Activated CD4-positive, alpha-beta memory T cell treated with anti-CD3 and anti-CD28 coated beads for 36 hours (primary cell): ENCODE data around the gene CEL. TPM values are rescaled to one million over a fixed set of nuclear protein-coding genes. Genes with fewer than 3 reads are reported as not detected.
"Not testable (repeated sequence)": the region's sequence is repeated elsewhere in the genome, so short reads cannot be mapped to it uniquely, and the experiment has no call there.

ENCODE experiments used
- CTCF ChIA-PET: fragments of 350-600 bp; sonication (Branson Sonifier 250); formaldehyde crosslinking; loops from one replicate; lab custom pipeline; 2021; ENCODE audit warnings: antibody characterized with exemption, inconsistent platforms; lab: Charles Lee
- POLR2A ChIA-PET: fragments of 350-600 bp; sonication (Branson Sonifier 250); formaldehyde crosslinking; loops from one replicate; lab custom pipeline; 2021; ENCODE audit warnings: antibody characterized with exemption; lab: Charles Lee
- DNase-seq: peaks from one replicate; pipeline ENCODE4 v3.0.0-alpha.2; 2020
- H3K27ac Mint-ChIP-seq: one replicate; pipeline ENCODE4 v1.8.0; 2021; ENCODE audit warnings: mixed read lengths
- H3K27me3 Mint-ChIP-seq: one replicate; pipeline ENCODE4 v1.8.0; 2021; ENCODE audit warnings: mixed read lengths
- H3K36me3 Mint-ChIP-seq: one replicate; pipeline ENCODE4 v1.8.0; 2021; ENCODE audit warnings: mixed read lengths
- H3K4me1 Mint-ChIP-seq: one replicate; pipeline ENCODE4 v1.8.0; 2021; ENCODE audit warnings: low read depth, mixed read lengths
- H3K4me3 Mint-ChIP-seq: one replicate; pipeline ENCODE4 v1.8.0; 2021; ENCODE audit warnings: mild to moderate bottlenecking, mixed read lengths
- H3K9me3 Mint-ChIP-seq: one replicate; pipeline ENCODE4 v1.8.0; 2021; ENCODE audit warnings: mixed read lengths
- intact Hi-C: fragments of 100-400 bp; cut with micrococcal nuclease; formaldehyde crosslinking; loops from one replicate; pipeline ENCODE4 v1.15.1; 2023
- total RNA-seq, 2 experiments: library from RNA; stranded (reverse); gene quantifications; one replicate each; pipeline ENCODE4 v1.2.3, GENCODE V29; 2021

The CEL gene
- total RNA-seq, result 1 to 10 TPM in 1 of 2 experiments, under 1 TPM in 1; 0.88 to 1.0 TPM

DNA sequence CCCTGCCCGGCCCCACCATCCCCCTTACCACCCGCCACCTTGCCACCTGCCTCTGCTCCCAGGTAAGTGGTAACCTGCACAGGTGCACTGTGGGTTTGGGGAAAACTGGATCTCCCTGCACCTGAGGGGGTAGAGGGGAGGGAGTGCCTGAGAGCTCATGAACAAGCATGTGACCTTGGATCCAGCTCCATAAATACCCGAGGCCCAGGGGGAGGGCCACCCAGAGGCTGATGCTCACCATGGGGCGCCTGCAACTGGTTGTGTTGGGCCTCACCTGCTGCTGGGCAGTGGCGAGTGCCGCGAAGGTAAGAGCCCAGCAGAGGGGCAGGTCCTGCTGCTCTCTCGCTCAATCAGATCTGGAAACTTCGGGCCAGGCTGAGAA, at the start of gene CEL:
Gene CEL, plus strand, starts transcription at position 218 of the 382 bp plus-strand sequence. Its CDS starts 22 bp downstream, at position 240.
- H3K36me3 Mint-ChIP-seq, POLR2A ChIA-PET, H3K27me3 Mint-ChIP-seq, H3K27ac Mint-ChIP-seq, CTCF ChIA-PET, DNase-seq, H3K9me3 Mint-ChIP-seq, intact Hi-C loops, H3K4me3 Mint-ChIP-seq: not testable (repeated sequence)
- peaks cover 25% of the 10 kb centered on the region for H3K4me1 Mint-ChIP-seq

DNA sequence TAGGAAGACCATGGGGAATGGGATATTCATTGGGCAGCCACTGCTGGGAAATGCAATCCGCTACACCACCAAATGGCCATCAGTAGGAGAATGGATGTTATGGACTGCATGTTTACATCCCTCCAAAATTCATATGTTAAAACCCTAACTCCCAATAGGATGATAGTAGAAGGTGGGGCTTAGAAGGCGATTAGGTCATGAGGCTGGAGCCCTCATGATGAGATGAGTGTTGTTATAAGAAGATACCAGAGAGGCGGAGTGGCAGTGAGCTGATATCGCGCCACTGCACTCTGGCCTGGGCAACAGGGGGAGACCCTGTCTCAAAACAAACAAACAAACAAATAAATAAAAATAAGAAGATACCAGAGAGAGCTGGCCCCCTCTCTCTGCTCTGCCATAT, 47.1 kb upstream of the CEL start:
- Mint-ChIP-seq H3K27me3 (peaks cover 8% of the 10 kb centered on the region), H3K4me3 (no peak overlapping the region), H3K9me3 (peaks cover 4% of the 10 kb centered on the region), H3K36me3 (no peaks in the 10 kb centered on the region), H3K4me1 (no peaks in the 10 kb centered on the region), H3K27ac (no peak overlapping the region)
- intact Hi-C loops, result no loop called here
- CTCF ChIA-PET, result interaction anchor here (1.0 to 2.4 kb wide), 2 partner anchors 8 to 10 kb away, joined by 3 to 22 read pairs; no protein-coding TSS in a partner anchor
- POLR2A ChIA-PET, result interaction anchor here (1.5 kb wide), 1 partner anchor 8 kb away, joined by 5 read pairs; no protein-coding TSS in a partner anchor
- DNase-seq, result no peak

GRCh38 chr9:133023117-133023890, 38.5 kb upstream of the CEL start:
- ChIA-PET POLR2A (interaction anchor here (1.7 kb wide), 1 partner anchor 9 kb away, joined by 5 read pairs; no protein-coding TSS in a partner anchor), CTCF (interaction anchor here (1.1 to 3.2 kb wide), 15 partner anchors 9 to 463 kb away, joined by 3 to 57 read pairs (median 6); partner anchors contain the start of gene GTF3C5)
- DNase-seq, result peak; percentile 71
- H3K4me1 Mint-ChIP-seq, result peaks cover 12% of the 10 kb centered on the region
- H3K27ac Mint-ChIP-seq, result no peak overlapping the region
- H3K36me3 Mint-ChIP-seq, result no peaks in the 10 kb centered on the region
- H3K27me3 Mint-ChIP-seq, result no peaks in the 10 kb centered on the region
- H3K4me3 Mint-ChIP-seq, result peak overlapping the region; percentile 8
- H3K9me3 Mint-ChIP-seq, result no peaks in the 10 kb centered on the region
- intact Hi-C loops, result loop anchor here (10.0 kb wide), 1 partner anchor 461 kb away; no protein-coding TSS in a partner anchor

- Mint-ChIP-seq H3K27ac (no peak overlapping the region), H3K36me3 (peaks cover 2% of the 10 kb centered on the region), H3K9me3 (no peaks in the 10 kb centered on the region), H3K27me3 (no peaks in the 10 kb centered on the region), H3K4me3 (no peak overlapping the region), H3K4me1 (peaks cover 18% of the 10 kb centered on the region)
- intact Hi-C loops, result loop anchor here (10.0 kb wide), 1 partner anchor 458 kb away; no protein-coding TSS in a partner anchor
- ChIA-PET CTCF (interaction anchor here (1.4 kb wide), 1 partner anchor 122 kb away, joined by 6 read pairs; no protein-coding TSS in a partner anchor), POLR2A (no interaction called here)
- no peak for DNase-seq
Measured at GRCh38 chr9:133026426-133026825, 35.4 kb upstream of the CEL start.

- ChIA-PET CTCF (interaction anchor here (1.1 to 1.9 kb wide), 2 partner anchors 87 to 117 kb away, joined by 3 to 4 read pairs; no protein-coding TSS in a partner anchor), POLR2A (no interaction called here)
- peaks cover 24% of the 10 kb centered on the region for H3K4me1 Mint-ChIP-seq
- peaks cover 6% of the 10 kb centered on the region for H3K36me3 Mint-ChIP-seq
- H3K9me3 Mint-ChIP-seq, result no peaks in the 10 kb centered on the region
- DNase-seq, result no peak
- no peak overlapping the region for H3K27ac Mint-ChIP-seq
- no peaks in the 10 kb centered on the region for H3K27me3 Mint-ChIP-seq
- intact Hi-C loops, result loop anchor here (10.0 kb wide), 1 partner anchor 458 kb away; no protein-coding TSS in a partner anchor
- H3K4me3 Mint-ChIP-seq, result no peak overlapping the region
Measured at GRCh38 chr9:133027134-133027533, 34.6 kb upstream of the CEL start.

GRCh38 chr9:133028221-133028620, 33.6 kb upstream of the CEL start:
- H3K27me3 Mint-ChIP-seq, result no peaks in the 10 kb centered on the region
- ChIA-PET CTCF (interaction anchor here (1.0 to 1.9 kb wide), 3 partner anchors 86 to 158 kb away, joined by 3 to 4 read pairs (median 3); no protein-coding TSS in a partner anchor), POLR2A (no interaction called here)
- intact Hi-C loops, result loop anchor here (10.0 kb wide), 1 partner anchor 457 kb away; no protein-coding TSS in a partner anchor
- peaks cover 28% of the 10 kb centered on the region for H3K4me1 Mint-ChIP-seq
- peak overlapping the region; percentile 99 for H3K4me3 Mint-ChIP-seq
- no peak overlapping the region for H3K27ac Mint-ChIP-seq
- no peaks in the 10 kb centered on the region for H3K9me3 Mint-ChIP-seq
- no peak for DNase-seq
- peaks cover 6% of the 10 kb centered on the region for H3K36me3 Mint-ChIP-seq

DNA sequence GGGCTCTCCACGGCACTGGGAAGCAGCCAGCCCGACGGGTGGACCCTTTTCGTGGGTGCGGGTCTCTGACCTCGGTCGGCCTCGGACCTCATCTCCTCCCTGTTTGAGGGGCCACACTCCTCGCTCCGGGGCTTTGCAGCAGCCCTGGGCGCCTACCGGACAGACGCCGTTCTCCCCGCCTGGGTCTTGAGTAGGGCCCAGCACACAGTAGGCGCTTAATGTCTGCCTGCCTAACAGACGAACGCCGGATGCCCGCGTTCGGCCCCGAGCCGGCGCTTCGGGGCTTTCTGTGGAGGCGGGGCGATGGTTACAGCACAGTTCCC, 31.8 kb upstream of the CEL start:
- peak overlapping the region; percentile 99 for H3K4me3 Mint-ChIP-seq
- H3K27me3 Mint-ChIP-seq, result no peaks in the 10 kb centered on the region
- ChIA-PET POLR2A (interaction anchor here (0.7 to 1.5 kb wide), 9 partner anchors 8 to 388 kb away, joined by 3 to 7 read pairs (median 4); no protein-coding TSS in a partner anchor), CTCF (interaction anchor here (4.5 to 5.7 kb wide), 3 partner anchors 8 to 119 kb away, joined by 38 to 57 read pairs (median 42); no protein-coding TSS in a partner anchor)
- H3K4me1 Mint-ChIP-seq, result peaks cover 42% of the 10 kb centered on the region
- peaks cover 6% of the 10 kb centered on the region for H3K36me3 Mint-ChIP-seq
- H3K27ac Mint-ChIP-seq, result peak overlapping the region; percentile 90
- no peak for DNase-seq
- H3K9me3 Mint-ChIP-seq, result no peaks in the 10 kb centered on the region
- intact Hi-C loops, result loop anchor here (1.0 to 10.0 kb wide), 6 partner anchors 8 to 1135 kb away; partner anchors contain the start of genes RNU6ATAC and TSC1

DNA sequence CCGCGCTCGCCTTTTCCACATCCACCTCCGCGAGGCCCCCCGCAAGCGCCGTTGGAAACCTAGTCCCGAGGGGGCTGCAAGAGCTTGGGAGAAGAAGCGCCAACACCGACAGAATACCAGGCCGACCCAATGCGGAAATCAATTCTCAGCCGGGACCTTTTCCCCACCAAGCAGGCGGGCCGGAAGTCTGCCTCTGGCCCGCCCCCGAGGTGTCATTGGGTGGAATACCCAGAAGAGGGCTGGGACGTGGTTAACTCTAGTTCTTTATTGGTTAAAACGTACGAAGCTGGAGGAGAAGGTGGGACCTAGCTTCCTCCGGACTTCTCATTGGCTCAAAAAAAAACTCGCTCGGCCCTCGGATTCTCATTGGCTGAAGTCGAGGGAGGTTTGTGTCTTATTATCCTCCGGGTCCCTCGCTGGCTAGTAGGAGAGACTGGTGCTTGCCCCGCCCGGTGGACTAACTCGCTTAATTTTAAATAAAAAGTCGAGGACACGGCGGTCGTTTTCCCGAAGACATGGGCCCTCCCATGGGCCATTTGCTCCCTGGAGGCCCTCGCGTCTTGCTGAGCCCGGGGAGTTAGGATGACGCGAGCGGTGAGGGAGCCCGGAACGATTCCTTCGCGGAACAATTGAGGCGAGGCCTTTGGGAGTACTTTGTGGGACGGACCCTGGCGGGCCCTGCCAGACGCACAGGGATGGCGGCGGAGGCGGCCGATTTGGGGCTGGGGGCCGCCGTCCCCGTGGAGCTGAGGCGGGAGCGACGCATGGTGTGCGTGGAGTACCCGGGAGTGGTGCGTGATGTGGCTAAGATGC, 31.3 kb upstream of the CEL start, which contains the start of gene GTF3C5:
Gene GTF3C5, plus strand, starts transcription at position 681 of the 813 bp plus-strand sequence. Its CDS starts 15 bp downstream, at position 696.
- H3K27me3 Mint-ChIP-seq, result no peaks in the 10 kb centered on the region
- intact Hi-C loops, result loop anchor here (1.0 to 2.0 kb wide), 5 partner anchors 8 to 1134 kb away; partner anchors contain the start of genes RNU6ATAC and TSC1
- CTCF ChIA-PET, result interaction anchor here (0.9 to 5.7 kb wide), 7 partner anchors 8 to 150 kb away, joined by 3 to 57 read pairs (median 5); no protein-coding TSS in a partner anchor
- DNase-seq, result peak; percentile 95
- peak within 1 kb of the TSS; percentile 90 for H3K27ac Mint-ChIP-seq
- POLR2A ChIA-PET, result interaction anchor here (0.7 to 1.6 kb wide), 13 partner anchors 8 to 388 kb away, joined by 3 to 7 read pairs (median 4); partner anchors contain the start of gene DDX31
- H3K36me3 Mint-ChIP-seq, result peaks cover 6% of the 10 kb centered on the region
- H3K4me3 Mint-ChIP-seq, result peak within 1 kb of the TSS; percentile 99
- no peaks in the 10 kb centered on the region for H3K9me3 Mint-ChIP-seq
- peaks cover 42% of the 10 kb centered on the region for H3K4me1 Mint-ChIP-seq

GRCh38 chr9:133031130-133031422, 30.7 kb upstream of the CEL start:
- ChIA-PET CTCF (interaction anchor here (0.9 to 5.7 kb wide), 7 partner anchors 9 to 150 kb away, joined by 3 to 57 read pairs (median 5); no protein-coding TSS in a partner anchor), POLR2A (interaction anchor here (1.1 to 1.6 kb wide), 10 partner anchors 9 to 387 kb away, joined by 3 to 7 read pairs (median 4); partner anchors contain the start of gene DDX31)
- intact Hi-C loops, result loop anchor here (2.0 kb wide), 2 partner anchors 86 to 1134 kb away; partner anchors contain the start of genes RNU6ATAC and TSC1
- H3K4me1 Mint-ChIP-seq, result peaks cover 42% of the 10 kb centered on the region
- peaks cover 6% of the 10 kb centered on the region for H3K36me3 Mint-ChIP-seq
- peak overlapping the region; percentile 90 for H3K27ac Mint-ChIP-seq
- no peaks in the 10 kb centered on the region for H3K9me3 Mint-ChIP-seq
- peak overlapping the region; percentile 99 for H3K4me3 Mint-ChIP-seq
- H3K27me3 Mint-ChIP-seq, result no peaks in the 10 kb centered on the region
- no peak for DNase-seq

DNA sequence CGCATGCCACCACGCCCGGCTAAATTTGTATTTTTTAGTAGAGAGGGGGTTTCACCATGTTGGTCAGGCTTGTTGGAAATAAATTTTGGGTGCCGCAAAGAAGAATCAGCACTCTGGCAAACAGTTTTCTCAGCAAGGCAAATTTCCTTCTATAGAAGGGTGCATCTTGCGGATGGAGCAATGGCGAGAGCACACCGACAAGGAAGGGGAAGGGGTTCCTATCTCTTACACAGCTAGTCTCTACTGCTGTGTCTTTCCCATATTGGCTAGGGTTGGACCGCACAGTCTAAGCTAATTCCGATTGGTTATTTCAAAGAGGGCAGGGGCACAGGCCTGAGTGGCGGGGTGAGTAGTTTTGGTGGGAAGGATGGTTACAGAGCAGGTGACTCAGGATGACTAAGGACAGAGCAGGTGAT, 30.3 kb upstream of the CEL start:
- peaks cover 42% of the 10 kb centered on the region for H3K4me1 Mint-ChIP-seq
- H3K9me3 Mint-ChIP-seq, result no peaks in the 10 kb centered on the region
- ChIA-PET CTCF (interaction anchor here (0.9 to 5.7 kb wide), 7 partner anchors 9 to 149 kb away, joined by 3 to 57 read pairs (median 5); no protein-coding TSS in a partner anchor), POLR2A (interaction anchor here (1.2 to 1.6 kb wide), 10 partner anchors 9 to 387 kb away, joined by 3 to 7 read pairs (median 4); partner anchors contain the start of gene DDX31)
- H3K4me3 Mint-ChIP-seq, result peak overlapping the region; percentile 99
- peaks cover 6% of the 10 kb centered on the region for H3K36me3 Mint-ChIP-seq
- peak overlapping the region; percentile 90 for H3K27ac Mint-ChIP-seq
- peak; percentile 44 for DNase-seq
- H3K27me3 Mint-ChIP-seq, result no peaks in the 10 kb centered on the region
- intact Hi-C loops, result loop anchor here (2.0 kb wide), 2 partner anchors 87 to 1133 kb away; partner anchors contain the start of genes RNU6ATAC and TSC1
